HPDE6-E6E7 (cell line): Measurements from ENCODE around the gene TTC19.

ENCODE experiments used
- DNase-seq: peaks from one replicate; pipeline ENCODE4 v3.0.0; 2011; ENCODE audit warnings: missing footprints; ENCODE audit errors: extremely low spot score

TTC19 gene

GRCh38 chr17:15999141-15999973, at the start of gene TTC19, which contains the start of gene ZSWIM7:
TTC19 (plus strand) TSS chr17:15999824; CDS start chr17:15999849, 25 bp downstream.
ZSWIM7 (minus strand) TSS chr17:15999704; CDS start chr17:15999594, 110 bp downstream.
- DNase-seq: peak; percentile 98

DNA sequence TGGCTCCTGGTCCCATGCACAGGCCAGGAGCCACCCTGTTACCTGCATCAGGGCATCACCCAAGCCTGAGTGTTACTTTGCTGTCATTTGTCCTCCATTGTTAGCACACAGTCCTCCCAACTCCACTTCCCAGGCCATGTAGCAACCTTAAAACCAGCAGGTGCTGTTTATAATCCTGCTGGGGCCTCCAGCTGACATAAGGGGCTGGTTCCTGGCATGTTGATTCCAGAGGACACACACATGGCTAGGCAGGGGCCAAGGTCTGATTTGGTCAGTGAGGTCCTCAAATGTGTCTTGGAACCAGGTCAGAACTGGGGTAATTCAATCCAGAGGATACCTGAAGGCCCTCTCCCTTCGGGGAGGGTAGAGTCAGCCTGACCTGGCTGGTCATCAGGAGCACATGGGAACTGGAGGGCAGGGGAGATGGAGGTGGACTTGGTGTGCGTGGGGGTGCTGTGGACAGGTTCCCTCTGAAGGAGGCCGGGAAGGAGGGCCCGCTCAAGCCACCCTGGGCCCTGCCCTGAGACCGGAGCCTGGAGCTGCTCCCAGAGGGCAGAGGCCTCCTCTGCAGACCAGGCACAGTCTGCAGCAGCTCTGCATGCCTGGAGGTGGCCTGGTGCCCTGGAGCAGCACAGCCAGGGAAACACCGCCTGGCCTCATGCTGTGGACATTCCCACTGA, 48.1 kb upstream of the TTC19 start:
- DNase-seq: no peak

GRCh38 chr17:15952048-15952532, 47.5 kb upstream of the TTC19 start:
- DNase-seq: no peak

DNA sequence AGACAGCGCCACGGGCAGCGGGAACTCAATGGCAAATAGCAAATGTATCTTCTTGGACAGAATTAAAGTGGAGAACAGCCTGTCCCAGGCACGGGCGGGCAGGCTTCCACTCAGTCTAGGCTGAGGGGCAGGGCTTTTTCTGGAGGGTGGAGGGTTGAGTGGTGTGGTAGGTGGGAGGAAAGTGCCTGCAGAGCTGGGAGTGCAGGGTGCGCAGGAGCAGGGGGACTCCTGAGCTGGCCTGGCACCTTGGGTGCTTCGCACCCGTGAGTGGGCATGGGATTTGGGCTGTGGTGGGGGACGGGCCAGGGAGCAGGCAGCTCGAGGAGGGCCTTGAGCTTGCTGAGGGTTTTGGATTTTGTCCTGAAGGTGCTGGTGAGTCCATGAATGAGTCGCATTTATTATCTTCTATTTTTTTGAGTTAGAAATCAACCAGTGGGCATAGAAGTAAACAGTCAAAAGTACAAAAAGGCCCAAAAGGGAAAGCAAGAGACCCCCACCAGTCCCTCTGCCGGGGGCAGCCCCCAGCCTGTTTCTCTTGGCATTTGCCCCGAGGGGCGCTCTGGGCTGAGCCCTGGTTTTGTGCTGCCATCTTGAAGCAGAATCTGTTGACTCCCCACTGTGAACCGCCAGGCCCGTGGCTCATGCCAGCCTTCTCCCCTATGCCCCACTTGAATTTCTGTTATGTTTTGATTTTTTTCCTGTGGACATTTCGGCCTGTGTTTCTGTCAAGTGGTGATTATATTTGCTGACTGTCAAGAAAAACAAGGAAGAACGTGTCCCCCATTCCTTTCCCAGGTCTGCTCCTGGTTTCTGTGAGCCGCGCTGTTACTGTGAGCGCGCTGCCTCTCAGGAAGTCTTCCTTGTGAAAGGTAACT, 46.5 kb upstream of the TTC19 start:
- no peak for DNase-seq

- DNase-seq: peak; percentile 74
Measured at GRCh38 chr17:15954222-15954621, 45.4 kb upstream of the TTC19 start.

DNA sequence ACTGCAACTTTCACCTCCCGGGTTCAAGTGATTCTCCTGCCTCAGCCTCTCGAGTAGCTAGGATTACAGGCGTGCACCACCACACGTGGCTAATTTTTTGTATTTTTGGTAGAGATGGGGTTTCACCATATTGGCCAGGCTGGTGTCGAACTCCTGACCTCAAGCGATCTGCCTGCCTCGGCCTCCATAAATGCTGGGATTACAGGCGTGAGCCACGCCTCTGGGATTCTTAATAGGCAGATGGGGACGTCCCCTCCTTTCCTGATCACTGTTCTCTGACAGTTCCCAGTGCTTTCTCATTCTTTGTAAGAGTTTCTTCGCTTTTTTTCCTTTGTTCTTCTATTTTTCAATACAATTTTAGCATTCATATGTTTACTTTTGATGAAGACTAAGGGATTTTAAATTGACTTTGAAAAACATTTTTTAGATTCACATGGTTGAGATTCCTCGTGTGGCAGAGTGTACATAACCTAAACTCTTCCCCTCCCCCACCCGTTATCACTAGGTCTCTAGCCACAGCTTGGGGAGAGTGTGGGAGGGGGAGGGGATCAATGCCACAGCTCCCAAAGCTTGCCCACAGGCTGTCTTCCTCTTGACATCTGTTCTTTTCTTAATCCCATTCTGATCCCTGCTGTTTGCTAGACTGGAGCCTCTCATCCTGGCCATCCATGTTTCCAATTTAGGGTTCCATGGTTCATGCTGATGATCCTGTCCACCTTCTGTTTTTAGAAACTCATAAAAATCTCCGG, 43.7 kb upstream of the TTC19 start:
- DNase-seq: no peak

DNA sequence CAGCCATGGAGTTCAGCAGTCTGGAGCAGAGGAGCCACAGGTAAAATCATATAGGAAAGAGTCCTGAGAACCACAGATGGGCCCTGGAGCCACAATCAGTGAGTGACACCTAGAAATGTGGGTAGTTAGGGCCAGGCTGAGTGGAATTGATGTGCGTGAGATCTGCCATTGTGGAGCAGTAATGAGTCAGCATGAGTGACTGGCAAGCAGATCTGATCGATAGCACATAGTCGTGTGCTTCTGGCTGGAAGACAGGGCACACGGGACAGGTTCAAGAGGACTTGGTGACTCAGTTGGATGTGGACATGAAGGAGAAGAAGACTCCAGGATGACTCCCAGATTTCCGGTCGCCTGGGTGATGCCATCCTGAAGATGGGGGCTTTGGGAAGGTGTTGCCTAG, 42.4 kb upstream of the TTC19 start:
- no peak for DNase-seq

DNA sequence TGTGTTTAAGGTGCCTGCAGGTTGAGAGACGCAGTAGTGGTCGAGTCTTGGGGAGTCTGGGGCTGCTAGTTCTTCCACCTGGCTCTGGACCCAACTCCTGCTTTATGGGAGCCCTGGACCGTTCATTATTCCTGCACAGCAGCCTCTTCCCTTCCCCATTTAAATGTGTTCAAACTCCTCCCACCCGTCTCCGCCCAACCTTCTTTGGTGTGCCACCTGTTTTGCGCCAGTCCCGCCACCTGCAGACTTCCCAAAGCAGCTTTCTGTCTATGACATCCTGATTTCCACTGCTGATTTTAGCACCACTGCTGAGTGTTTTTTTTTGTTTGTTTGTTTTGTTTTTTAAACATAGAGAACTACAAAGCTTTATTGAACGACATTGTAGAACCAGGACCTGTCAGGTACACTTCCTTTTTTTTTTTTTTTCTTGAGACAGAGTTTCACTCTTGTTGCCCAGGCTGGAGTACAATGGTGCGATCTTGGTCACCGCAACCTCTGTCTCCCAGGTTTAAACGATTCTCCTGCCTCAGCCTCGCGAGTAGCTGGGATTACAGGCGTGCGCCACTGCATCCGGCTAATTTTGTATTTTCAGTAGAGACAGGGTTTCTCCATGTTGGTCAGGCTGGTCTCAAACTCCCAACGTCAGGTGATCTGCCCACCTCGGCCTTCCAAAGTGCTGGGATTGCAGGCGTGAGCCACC, 41.9 kb upstream of the TTC19 start:
- DNase-seq: no peak

- no peak for DNase-seq
Measured at GRCh38 chr17:15958484-15958854, 41.2 kb upstream of the TTC19 start.

DNA sequence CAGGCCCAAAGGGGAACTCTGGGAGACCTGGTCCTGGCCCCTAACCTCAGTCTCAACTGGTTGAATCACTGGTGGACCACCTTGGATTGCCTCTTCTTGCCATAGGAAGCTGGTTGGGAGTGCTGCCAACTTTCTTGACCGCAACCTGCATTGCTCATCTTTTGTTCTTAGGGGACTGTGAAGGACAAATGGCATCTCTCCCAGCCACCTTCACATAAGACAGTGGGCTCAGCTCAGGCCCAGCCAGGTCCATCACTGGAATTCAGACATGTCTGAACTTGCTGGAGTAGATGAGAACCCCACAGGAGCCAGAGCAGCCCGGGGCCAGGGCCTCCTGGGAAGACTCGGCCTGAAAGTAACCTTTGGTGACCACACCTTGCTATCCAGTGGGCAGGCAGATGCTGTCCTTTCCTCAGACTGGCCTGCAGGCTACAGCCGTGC, 35.9 kb upstream of the TTC19 start:
- DNase-seq: no peak

DNA sequence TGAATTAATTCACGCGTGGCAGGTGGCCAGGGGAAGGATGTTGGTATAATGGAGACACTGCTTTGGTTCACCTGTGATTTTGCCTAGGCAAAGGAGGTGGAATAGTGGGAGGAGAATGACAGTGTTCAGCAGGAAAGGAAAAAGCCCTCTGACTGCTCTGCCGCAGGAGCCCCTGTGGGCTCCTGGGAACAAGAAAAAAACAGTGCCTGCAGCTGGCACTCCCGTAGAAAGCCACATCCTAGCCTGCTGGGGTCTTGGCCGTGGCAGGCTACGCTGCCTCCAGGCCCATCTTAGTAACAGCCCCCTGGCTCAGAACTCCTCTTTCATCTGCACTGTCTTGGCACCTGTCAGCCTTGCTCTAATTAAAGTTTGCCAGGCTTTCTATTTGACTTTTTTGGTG, 34.1 kb upstream of the TTC19 start:
- DNase-seq: no peak

DNA sequence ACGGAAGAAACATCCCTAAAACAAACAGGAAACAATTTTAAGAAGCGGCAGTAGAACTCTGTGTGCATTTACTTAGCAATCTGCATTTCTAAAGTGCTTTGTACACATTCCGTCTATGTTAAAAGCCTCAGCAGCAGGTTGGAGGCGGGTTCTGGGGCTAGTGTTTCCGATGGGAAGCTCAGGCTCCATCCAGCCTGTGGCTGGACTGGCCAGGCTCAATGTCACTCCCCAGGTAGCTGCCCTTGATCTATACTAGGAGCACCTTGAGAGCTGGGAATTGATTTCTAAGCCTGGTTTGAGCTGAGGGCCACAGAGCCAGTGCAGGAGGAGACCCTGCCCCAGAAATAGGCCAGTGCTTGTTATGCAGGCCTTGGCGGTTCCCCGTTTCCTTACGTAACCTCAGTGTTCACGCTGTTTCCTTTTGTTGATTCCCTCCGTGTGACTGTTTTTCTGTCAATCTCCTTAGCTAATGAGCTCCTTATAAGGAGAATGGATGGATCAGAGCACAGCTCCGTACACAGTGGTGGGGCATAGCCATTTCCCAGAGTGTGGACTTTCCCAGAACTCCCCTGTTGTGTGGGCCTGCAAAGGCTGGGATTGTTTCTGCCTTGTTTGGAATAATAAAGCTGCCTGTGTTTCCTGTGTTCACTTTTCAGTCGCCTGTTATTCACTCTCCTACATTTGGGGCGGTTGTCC, 33.3 kb upstream of the TTC19 start:
- no peak for DNase-seq

DNA sequence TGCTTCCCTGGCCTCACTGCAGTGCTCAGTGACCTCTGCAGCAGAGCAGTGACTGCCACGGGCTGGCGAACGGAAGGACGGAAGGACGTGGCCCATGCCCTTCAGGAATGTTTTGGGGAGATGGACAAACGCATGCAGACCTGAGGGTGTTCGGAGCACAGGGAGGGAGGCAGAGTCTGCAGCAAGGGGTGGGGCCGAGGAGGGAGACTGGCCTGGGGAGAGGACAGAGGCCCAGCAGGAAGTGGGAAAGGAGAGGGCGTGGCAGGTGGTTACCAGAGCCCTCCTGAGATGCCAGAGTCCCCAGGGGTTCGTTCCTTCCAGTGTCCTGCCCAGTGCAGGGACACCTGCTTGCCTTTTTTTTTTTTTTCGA, 32.8 kb upstream of the TTC19 start:
- DNase-seq: no peak

DNA sequence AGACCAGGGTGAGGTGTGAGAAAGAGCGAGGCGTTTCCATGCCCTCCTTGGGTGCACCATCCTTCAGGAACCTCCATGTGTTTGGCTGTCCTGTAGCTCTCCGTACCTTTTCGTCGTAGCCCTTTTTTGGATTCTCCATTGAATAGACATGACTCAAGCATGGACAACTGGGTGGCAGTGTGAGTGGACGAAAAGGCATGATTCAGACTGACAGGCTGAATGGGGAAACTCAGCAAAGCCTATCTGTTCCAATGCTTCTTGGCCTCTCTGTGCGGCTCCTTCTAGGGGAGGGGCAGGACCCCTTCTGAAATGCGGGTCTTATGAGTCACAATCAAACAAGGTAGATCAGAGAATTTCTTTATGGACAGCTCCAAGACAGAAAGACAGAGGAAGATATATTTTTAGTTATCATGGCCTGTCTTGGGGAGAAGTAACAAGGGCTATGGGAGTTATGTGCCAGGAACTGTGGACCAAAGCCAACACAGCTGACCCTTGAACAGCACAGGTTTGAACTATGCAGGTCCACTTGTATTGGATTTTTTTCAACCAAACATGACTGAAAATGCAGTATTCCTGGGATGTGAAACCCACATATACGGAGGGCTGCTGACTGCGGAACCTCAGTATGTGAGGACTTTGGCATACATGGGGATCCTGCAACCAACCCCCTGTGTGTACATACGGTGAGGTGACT, 31.8 kb upstream of the TTC19 start:
- no peak for DNase-seq

- no peak for DNase-seq
Measured at GRCh38 chr17:15969463-15969862, 30.2 kb upstream of the TTC19 start.

DNA sequence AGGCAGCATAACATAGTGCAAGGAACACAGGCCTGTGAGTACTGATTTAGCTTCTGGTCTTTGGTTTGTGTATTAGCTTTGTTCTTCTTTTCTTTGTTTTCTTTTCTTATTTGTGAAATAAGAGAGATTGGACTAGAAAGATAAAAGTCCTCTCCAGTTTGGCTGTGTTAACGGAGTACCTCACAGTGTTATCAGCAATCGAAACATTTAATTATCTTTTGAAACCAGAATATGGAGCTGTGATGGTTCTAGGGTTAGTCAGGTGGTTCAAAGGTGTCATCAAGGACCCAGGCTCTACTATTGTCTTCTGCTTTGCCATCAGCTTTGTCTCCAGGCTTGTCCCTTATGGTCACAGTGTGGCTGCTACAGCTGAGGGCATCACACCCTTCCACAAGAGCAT, 29.1 kb upstream of the TTC19 start:
- DNase-seq: no peak

DNA sequence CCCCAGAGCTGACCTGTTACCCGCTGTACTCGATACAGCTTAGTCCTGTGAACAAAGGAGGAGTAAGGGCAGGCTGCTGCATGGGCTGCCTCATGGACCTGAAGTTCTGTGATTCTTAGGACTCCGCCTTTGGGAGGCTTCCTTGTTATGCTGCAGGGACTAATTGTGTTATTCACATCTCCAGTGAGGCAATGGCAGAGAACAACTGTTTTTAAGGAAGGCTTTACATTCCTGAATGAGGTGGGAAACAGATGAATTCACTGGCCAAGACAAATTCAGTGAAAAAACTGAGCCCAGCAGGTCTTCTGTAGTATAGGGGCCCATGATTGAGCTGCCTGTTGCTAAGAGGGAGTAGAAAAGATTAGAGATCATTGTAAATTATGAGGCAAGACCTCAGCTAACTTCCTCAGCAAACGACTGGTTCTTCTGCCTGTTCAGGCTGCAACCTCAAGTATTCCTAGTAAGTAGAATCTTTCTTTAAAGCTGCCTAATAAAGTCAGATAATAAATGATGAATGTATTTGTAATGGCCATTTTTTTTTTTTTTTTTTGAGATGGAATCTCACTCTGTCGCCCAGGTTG, 28.4 kb upstream of the TTC19 start:
- no peak for DNase-seq

DNA sequence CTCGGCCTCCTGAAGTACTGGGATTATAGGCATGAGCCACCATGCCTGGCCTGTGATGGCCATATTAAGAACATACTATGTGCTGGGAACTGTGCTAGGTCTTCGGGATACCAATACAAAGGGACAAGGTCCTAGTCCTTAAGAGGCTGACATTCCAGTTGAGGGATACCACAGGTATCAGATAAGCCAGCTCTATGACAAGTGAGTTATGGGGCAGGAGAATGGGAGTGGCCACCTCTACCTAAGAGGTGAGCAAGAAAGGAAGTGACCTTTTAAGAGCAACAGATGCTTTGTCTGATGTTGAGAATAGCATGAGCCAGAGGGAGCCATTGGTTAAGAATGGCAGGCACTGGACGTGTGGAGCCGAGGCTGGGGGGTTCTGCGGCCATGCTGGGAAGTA, 27.7 kb upstream of the TTC19 start:
- DNase-seq: no peak

DNA sequence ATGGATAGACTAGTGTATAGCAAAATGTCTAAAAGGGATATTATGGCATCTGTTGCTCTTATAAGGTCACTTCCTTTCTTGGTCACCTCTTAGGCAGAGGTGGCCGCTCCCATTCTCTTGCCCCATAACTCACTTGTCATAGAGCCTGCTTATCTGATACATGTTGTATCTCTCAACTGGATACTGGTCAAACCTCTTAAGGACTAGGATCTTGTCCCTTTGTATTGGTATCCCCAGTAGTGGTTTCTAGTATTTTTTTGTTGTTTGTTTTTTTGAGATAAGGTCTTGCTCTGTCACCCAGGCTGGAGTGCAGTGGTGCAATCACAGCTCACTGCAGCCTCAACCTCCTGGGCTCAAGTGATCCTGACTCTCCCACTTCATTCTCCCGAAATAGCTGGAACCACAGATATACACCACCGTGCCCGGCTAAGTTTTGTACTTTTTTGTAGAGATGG, 27.1 kb upstream of the TTC19 start:
- no peak for DNase-seq
